Adipose tissue (tissue), 3 donors: ENCODE results near the gene CASP10. TPM values are rescaled to one million over a fixed set of nuclear protein-coding genes. Genes with fewer than 3 reads are reported as not detected.

ENCODE experiments used
- H3K27ac ChIP-seq: one replicate; pipeline ENCODE4 v1.5.1; 2013; ENCODE audit warnings: low read depth, low read length
- WGBS, 3 donors: extraction: QIAGEN DNeasy Blood & Tissue Kit; methylation state at CpG; one replicate each; pipeline ENCODE4 v1.1.7; 2013; 5-methylcytosine and 5-hydroxymethylcytosine counted together
- polyA plus RNA-seq, 3 donors: library from polyadenylated mRNA; stranded (reverse); fragments of 200-250 nt; gene quantifications; one replicate each; pipeline ENCODE4 v1.2.3, GENCODE V29; 2013
- donor health status: healthy with polysubstance abuse.
- donor health status: Bipolar disorder and iron deficiency.
- donor health status: healthy.

The CASP10 gene
- polyA plus RNA-seq, 3 donors: 2.3 to 4.8 (median 3.6) TPM

GRCh38 chr2:201266629-201267028 is 83.7 kb downstream of the CASP10 start:
- no peak overlapping the region for H3K27ac ChIP-seq
- 82 to 92% (median 92%) methylated on average over 2 of the region's 2 CpGs for WGBS, 3 donors

GRCh38 chr2:201267278-201268030 is 84.5 kb downstream of the CASP10 start:
- no peak overlapping the region for H3K27ac ChIP-seq
- 89 to 90% (median 90%) methylated on average over 12 of the region's 12 CpGs for WGBS, 3 donors

GRCh38 chr2:201269764-201270163 is 86.8 kb downstream of the CASP10 start:
- H3K27ac ChIP-seq: no peak overlapping the region
- 91 to 96% (median 92%) methylated on average over 2 of the region's 2 CpGs for WGBS, 3 donors

GRCh38 chr2:201270293-201271001 is 87.5 kb downstream of the CASP10 start:
- WGBS, 3 donors: 88 to 96% (median 91%) methylated on average over 9 of the region's 9 CpGs

GRCh38 chr2:201271917-201272316 is 89.0 kb downstream of the CASP10 start:
- 93 to 97% (median 94%) methylated on average over 2 of the region's 2 CpGs for WGBS, 3 donors
- H3K27ac ChIP-seq: no peak overlapping the region

More at GRCh38 chr2:201270293-201271001, 87.5 kb downstream of the CASP10 start:
- H3K27ac ChIP-seq: no peak overlapping the region

- H3K27ac ChIP-seq: no peak overlapping the region
- WGBS, 3 donors: 76 to 83% (median 80%) methylated on average over 9 of the region's 9 CpGs
These were observed 90.5 kb downstream of the CASP10 start for GRCh38 chr2:201273330-201273983.

- H3K27ac ChIP-seq: no peak overlapping the region
- 84 to 95% (median 87%) methylated on average over 2 of the region's 2 CpGs for WGBS, 3 donors
These were observed 92.1 kb downstream of the CASP10 start for GRCh38 chr2:201275069-201275468.

GRCh38 chr2:201275990-201276389 is 93.0 kb downstream of the CASP10 start:
- 74 to 84% (median 84%) methylated on average over 5 of the region's 5 CpGs for WGBS, 3 donors
- no peak overlapping the region for H3K27ac ChIP-seq

- 87 to 95% (median 91%) methylated on average over 6 of the region's 6 CpGs for WGBS, 3 donors
- H3K27ac ChIP-seq: no peak overlapping the region
These were observed 93.6 kb downstream of the CASP10 start for GRCh38 chr2:201276511-201276910.

Other genes with a start within 250 kb of the CASP10 start
- gene ORC2, start 219.5 kb upstream of the CASP10 start, polyA plus RNA-seq: 1 to 10 TPM; 5.0 to 7.0 (median 6.0) TPM
- 1 to 10 TPM; 1.5 to 6.7 (median 3.7) TPM for gene HYCC2, start 111.5 kb upstream of the CASP10 start, polyA plus RNA-seq
- gene NDUFB3, start 111.1 kb upstream of the CASP10 start, polyA plus RNA-seq: 100 to 1,000 TPM in 1 of 3 donors, 10 to 100 TPM in 2; 28.9 to 110 (median 73.3) TPM
- gene CFLAR, start 67.0 kb upstream of the CASP10 start, polyA plus RNA-seq: 100 to 1,000 TPM in 1 of 3 donors, 10 to 100 TPM in 2; 22.0 to 123 (median 75.4) TPM
- gene CASP8, start 77.4 kb downstream of the CASP10 start, polyA plus RNA-seq: 10 to 100 TPM in 2 of 3 donors, 1 to 10 TPM in 1; 5.0 to 11.0 (median 10.8) TPM
- 1 to 10 TPM in 1 of 3 donors, under 1 TPM in 2; 0.67 to 1.1 (median 0.74) TPM for gene FLACC1, start 174.2 kb downstream of the CASP10 start, polyA plus RNA-seq